ENCODE results near the gene GATA5. TPM values are rescaled to one million over a fixed set of nuclear protein-coding genes. Genes with fewer than 3 reads are reported as not detected.

Gene GATA5
- total RNA-seq, 1 donor from 2014 or later: not detected

- TF ChIP-seq, protein P1, sequence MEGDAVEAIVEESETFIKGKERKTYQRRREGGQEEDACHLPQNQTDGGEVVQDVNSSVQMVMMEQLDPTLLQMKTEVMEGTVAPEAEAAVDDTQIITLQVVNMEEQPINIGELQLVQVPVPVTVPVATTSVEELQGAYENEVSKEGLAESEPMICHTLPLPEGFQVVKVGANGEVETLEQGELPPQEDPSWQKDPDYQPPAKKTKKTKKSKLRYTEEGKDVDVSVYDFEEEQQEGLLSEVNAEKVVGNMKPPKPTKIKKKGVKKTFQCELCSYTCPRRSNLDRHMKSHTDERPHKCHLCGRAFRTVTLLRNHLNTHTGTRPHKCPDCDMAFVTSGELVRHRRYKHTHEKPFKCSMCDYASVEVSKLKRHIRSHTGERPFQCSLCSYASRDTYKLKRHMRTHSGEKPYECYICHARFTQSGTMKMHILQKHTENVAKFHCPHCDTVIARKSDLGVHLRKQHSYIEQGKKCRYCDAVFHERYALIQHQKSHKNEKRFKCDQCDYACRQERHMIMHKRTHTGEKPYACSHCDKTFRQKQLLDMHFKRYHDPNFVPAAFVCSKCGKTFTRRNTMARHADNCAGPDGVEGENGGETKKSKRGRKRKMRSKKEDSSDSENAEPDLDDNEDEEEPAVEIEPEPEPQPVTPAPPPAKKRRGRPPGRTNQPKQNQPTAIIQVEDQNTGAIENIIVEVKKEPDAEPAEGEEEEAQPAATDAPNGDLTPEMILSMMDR (IDR thresholded peaks at IDR 0.05): no peak
- no peaks in the 10 kb centered on the region for H3K4me1 Mint-ChIP-seq (ENCODE audit: low read depth)
- H3K27ac Mint-ChIP-seq (ENCODE audit: unreplicated experiment): no peak overlapping the region
- no peaks in the 10 kb centered on the region for H3K9me3 Mint-ChIP-seq (ENCODE audit: low read depth)
- no peaks in the 10 kb centered on the region for H3K36me3 Mint-ChIP-seq (ENCODE audit: low read depth)
- H3K4me3 Mint-ChIP-seq (ENCODE audit: unreplicated experiment): no peak overlapping the region
- no peak for DNase-seq (ENCODE audit: low spot score)
- H3K27me3 Mint-ChIP-seq (ENCODE audit: low read depth): peaks cover 31% of the 10 kb centered on the region
Measured at GRCh38 chr20:62519826-62520225, 44.0 kb upstream of the GATA5 start.

- H3K27ac Mint-ChIP-seq (ENCODE audit: unreplicated experiment): no peak overlapping the region
- no peak for DNase-seq (ENCODE audit: low spot score)
- no peaks in the 10 kb centered on the region for H3K4me1 Mint-ChIP-seq (ENCODE audit: low read depth)
- H3K4me3 Mint-ChIP-seq (ENCODE audit: unreplicated experiment): no peak overlapping the region
- no peaks in the 10 kb centered on the region for H3K36me3 Mint-ChIP-seq (ENCODE audit: low read depth)
- peaks cover 32% of the 10 kb centered on the region for H3K27me3 Mint-ChIP-seq (ENCODE audit: low read depth)
- TF ChIP-seq, protein P1 (IDR thresholded peaks at IDR 0.05): no peak
- no peaks in the 10 kb centered on the region for H3K9me3 Mint-ChIP-seq (ENCODE audit: low read depth)
Measured at GRCh38 chr20:62518911-62519310, 43.1 kb upstream of the GATA5 start.

- Mint-ChIP-seq H3K36me3 (ENCODE audit: low read depth) (no peaks in the 10 kb centered on the region), H3K27me3 (ENCODE audit: low read depth) (peaks cover 30% of the 10 kb centered on the region), H3K9me3 (ENCODE audit: low read depth) (no peaks in the 10 kb centered on the region), H3K27ac (ENCODE audit: unreplicated experiment) (no peak overlapping the region), H3K4me3 (ENCODE audit: unreplicated experiment) (no peak overlapping the region), H3K4me1 (ENCODE audit: low read depth) (no peaks in the 10 kb centered on the region)
- no peak for DNase-seq (ENCODE audit: low spot score)
- TF ChIP-seq, protein P1 (IDR thresholded peaks at IDR 0.05): no peak
Measured at GRCh38 chr20:62517901-62518610, 42.3 kb upstream of the GATA5 start.

- peaks cover 26% of the 10 kb centered on the region for H3K27me3 Mint-ChIP-seq (ENCODE audit: low read depth)
- no peaks in the 10 kb centered on the region for H3K36me3 Mint-ChIP-seq (ENCODE audit: low read depth)
- no peak overlapping the region for H3K27ac Mint-ChIP-seq (ENCODE audit: unreplicated experiment)
- DNase-seq (ENCODE audit: low spot score): no peak
- TF ChIP-seq, protein P1 (IDR thresholded peaks at IDR 0.05): no peak
- H3K9me3 Mint-ChIP-seq (ENCODE audit: low read depth): no peaks in the 10 kb centered on the region
- H3K4me3 Mint-ChIP-seq (ENCODE audit: unreplicated experiment): no peak overlapping the region
- H3K4me1 Mint-ChIP-seq (ENCODE audit: low read depth): no peaks in the 10 kb centered on the region
Measured at GRCh38 chr20:62517168-62517567, 41.4 kb upstream of the GATA5 start.

- TF ChIP-seq, protein P1 (IDR thresholded peaks at IDR 0.05): peak; percentile 56
- no peak for DNase-seq (ENCODE audit: low spot score)
- H3K36me3 Mint-ChIP-seq (ENCODE audit: low read depth): no peaks in the 10 kb centered on the region
- H3K4me3 Mint-ChIP-seq (ENCODE audit: unreplicated experiment): no peak overlapping the region
- H3K9me3 Mint-ChIP-seq (ENCODE audit: low read depth): no peaks in the 10 kb centered on the region
- H3K4me1 Mint-ChIP-seq (ENCODE audit: low read depth): no peaks in the 10 kb centered on the region
- H3K27me3 Mint-ChIP-seq (ENCODE audit: low read depth): peaks cover 21% of the 10 kb centered on the region
- no peak overlapping the region for H3K27ac Mint-ChIP-seq (ENCODE audit: unreplicated experiment)
Measured at GRCh38 chr20:62516338-62516737, 40.5 kb upstream of the GATA5 start.
